ENCODE data around the gene NDUFA13. TPM values are rescaled to one million over a fixed set of nuclear protein-coding genes. Genes with fewer than 3 reads are reported as not detected.

Gene NDUFA13
- total RNA-seq, 4 donors from 2014 or later = 57.4 to 97.2 (median 63.9) TPM

DNA sequence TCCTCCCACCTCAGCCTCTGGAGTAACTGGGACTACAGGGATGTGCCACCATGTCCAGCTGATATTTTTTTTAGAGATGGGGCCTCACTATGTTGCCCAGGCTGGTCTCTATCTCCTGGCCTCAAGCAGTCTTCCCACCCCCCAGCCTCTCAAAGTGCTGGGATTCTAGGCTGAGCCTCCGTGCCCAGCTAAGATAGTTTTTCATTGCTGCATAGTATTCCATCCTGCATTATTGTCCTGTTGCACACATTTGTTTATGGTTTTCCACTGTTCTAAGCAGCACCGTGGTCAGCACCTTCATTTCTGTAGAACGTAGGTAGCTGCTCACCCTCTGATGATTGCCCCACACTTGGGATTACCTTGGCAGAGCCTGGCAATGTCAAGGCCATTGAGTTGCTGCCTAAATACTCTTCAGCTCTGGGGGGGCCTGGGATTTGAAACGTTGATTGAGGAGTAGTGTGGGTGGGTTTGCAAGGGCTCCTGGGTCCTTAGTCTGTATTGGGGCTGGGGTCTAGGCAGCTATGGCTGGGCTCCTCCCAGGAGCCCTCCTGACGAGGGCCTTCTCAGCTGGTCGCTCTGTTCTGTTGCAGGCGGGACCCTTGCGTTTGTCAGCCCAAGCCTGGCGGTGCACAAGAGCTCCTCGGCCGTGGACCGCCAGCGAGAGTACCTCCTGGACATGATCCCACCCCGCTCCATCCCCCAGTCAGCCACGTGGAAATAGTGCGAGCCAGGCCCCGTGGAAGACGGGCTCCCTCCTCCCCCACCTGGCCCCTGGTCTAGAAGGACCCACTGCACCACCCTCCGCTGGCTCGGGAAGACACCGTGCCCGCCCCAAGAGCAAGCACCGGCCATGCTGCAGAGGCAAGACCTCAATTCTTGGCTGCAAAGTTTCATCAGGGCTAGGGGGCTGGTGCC, 11.0 kb upstream of the NDUFA13 start:
- no peak for DNase-seq (ENCODE audit: low spot score)
- ATAC-seq (ENCODE audit: low FRiP score) = no peak
- TF ChIP-seq, protein P1, sequence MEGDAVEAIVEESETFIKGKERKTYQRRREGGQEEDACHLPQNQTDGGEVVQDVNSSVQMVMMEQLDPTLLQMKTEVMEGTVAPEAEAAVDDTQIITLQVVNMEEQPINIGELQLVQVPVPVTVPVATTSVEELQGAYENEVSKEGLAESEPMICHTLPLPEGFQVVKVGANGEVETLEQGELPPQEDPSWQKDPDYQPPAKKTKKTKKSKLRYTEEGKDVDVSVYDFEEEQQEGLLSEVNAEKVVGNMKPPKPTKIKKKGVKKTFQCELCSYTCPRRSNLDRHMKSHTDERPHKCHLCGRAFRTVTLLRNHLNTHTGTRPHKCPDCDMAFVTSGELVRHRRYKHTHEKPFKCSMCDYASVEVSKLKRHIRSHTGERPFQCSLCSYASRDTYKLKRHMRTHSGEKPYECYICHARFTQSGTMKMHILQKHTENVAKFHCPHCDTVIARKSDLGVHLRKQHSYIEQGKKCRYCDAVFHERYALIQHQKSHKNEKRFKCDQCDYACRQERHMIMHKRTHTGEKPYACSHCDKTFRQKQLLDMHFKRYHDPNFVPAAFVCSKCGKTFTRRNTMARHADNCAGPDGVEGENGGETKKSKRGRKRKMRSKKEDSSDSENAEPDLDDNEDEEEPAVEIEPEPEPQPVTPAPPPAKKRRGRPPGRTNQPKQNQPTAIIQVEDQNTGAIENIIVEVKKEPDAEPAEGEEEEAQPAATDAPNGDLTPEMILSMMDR (IDR thresholded peaks at IDR 0.05) = no peak

DNA sequence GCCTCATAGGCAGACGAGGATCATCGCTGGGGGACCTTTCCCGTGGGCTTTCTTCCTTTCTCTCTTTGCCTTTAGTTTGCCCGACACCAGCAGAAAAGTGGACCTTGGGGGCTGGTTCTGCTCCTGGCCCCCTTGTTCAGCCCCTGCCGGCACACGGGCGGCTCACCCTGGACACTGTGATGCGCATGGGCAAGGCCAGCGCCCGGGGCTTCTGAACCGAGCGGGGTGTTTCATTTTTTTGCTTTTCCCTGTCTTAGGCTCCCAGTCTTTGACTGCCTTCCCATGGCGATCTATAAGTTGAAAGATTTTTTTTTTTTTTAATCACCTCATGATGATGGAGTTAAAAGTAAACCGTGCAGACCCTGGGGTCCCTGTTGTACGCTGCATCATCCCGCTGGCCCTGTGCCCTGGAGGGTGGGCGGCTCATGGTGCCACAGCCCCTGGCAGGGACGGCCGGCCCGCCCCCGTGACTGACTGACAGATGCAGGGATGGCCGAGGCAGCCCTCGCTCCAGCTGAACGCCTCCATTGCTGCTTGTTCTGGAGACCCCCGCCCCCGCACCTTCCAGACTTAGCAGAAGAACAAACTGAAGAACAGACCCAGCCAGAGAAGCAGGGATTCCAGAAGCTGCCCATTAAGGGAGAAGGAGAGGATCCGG, 10.2 kb upstream of the NDUFA13 start:
- DNase-seq (ENCODE audit: low spot score) (no peak), ATAC-seq (ENCODE audit: low FRiP score) (no peak)
- TF ChIP-seq, protein P1 (IDR thresholded peaks at IDR 0.05) = no peak

DNA sequence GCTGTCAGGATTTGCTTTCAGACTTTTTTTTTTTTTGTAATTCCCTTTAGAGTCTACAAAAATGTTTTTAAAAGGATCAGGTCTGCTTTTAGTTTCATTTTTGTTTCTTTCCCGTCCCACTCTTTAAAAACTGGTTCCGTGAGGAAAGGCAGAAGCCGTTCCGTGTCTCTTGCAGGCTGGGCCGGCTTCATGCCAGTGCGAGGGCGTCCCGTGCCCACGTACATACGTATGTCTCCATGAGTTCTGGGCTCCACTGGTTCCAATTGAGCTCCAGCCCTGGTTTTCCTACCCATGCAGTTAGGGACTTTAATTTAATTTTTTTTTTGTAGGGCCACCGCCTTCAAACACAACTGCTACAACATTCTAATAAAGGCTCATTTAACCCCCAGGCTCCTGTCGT, 9.4 kb upstream of the NDUFA13 start:
- DNase-seq (ENCODE audit: low spot score) = no peak
- ATAC-seq (ENCODE audit: low FRiP score) = no peak
- TF ChIP-seq, protein P1 (IDR thresholded peaks at IDR 0.05) = no peak

DNA sequence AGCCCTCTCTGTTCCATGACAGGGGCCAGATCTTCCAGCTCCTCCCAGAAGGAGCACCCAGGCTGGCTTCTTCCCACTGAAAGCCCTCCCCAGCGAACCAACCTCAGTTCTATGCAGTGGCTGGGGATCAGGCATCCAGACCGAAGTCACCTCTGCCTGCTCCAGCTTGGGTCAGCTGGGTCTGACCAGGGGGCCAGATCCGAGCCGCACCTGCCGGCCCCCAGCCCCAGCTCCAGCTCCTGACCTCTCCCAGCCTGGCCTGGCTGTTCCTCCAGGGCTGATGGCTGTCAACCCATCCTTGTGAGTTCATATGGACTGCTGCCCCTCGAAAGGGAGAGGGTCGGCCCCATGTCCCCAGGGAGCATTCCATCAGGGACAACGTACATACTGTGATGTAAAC, 8.7 kb upstream of the NDUFA13 start:
- DNase-seq (ENCODE audit: low spot score) (no peak), ATAC-seq (ENCODE audit: low FRiP score) (no peak)
- TF ChIP-seq, protein P1 (IDR thresholded peaks at IDR 0.05) = no peak

DNA sequence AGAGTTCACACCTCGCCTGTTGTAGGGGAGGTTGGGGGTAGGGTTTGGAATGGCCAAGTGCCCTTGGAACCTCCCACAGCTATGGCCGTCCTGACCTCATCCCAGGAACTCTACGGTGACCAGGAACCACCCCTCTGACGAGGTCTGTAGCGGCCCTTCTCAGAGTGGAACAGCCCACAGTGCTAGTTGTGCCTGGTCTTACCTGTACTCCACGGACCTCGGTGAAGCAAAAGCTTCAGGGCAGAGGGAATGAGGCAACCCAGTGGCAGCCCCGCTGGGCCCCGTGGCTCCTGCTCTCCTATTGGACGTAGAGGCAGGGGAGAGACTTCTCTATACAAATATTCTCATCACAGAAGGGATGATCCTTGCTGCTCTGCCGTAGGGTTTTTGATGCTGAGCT, 7.8 kb upstream of the NDUFA13 start:
- DNase-seq (ENCODE audit: low spot score) = no peak
- TF ChIP-seq, protein P1 (IDR thresholded peaks at IDR 0.05) = no peak
- ATAC-seq (ENCODE audit: low FRiP score) = no peak

DNA sequence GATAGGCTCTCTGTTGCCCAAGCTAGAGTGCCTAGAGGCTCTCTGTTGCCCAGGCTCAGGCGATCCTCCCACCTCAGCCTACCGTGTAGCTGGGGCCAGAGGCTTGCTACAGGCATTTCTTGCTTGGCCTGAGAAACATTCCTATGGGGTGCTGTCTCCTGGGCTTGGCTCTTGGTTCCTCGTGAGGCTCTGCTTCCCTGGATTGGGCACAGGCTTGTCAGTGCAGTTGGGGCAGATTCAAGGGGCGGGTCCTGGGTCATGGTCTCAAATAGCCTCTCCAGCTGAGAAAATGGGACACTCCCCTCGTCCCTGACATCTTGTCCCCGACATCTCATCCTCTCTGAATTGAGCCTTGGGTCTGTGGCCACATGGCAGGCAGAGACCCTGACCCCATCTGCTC, 5.6 kb upstream of the NDUFA13 start:
- ATAC-seq (ENCODE audit: low FRiP score) = no peak
- TF ChIP-seq, protein P1 (IDR thresholded peaks at IDR 0.05) = no peak

More for the DNA sequence above, 5.6 kb upstream of the NDUFA13 start:
- no peak for DNase-seq (ENCODE audit: low spot score)
